ENCODE measurements around the gene DUS4L. TPM values are rescaled to one million over a fixed set of nuclear protein-coding genes. Genes with fewer than 3 reads are reported as not detected.

DUS4L gene
- total and polyA plus RNA-seq, 2 of the 13 experiments (the other 11 are each of a cell fraction or from before 2014, with no cell fraction given): 5.6 to 9.8 TPM

DNA sequence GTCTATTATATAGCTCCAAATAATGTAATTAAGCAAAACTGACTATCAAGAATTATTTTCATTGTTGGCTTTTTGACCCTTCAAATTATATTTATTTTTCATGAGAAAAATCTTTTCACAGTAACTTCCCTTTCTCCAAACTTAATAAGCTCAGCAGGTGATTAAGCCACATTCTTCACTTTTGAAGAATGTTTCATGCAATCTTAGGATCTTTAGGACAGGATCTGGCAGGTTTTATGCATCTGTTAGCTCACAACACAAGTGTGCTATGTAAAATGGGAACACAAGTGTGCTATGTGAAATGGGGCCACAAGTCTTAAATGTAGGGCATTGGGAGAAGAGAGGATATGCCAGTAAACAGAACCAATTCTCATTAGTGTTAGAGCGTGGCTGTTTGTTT lies 42.5 kb downstream of the DUS4L start:
- no peaks in the 10 kb centered on the region for H3K9me3 ChIP-seq (ENCODE audit: low read length)
- peaks cover 11% of the 10 kb centered on the region; the same call in 1 of the 2 replicates for H3K4me1 ChIP-seq (ENCODE audit: insufficient read depth, low read length)
- WGBS (ENCODE audit: low lambda C conversion rate): 86% methylated on average over 1 of the region's 1 CpG
- no peaks in the 10 kb centered on the region for H3K27me3 ChIP-seq (ENCODE audit: control insufficient read depth in 1 of 2, insufficient read depth in 2 of 2, low read length in 2 of 2)
- no peak overlapping the region for H3K4me3 ChIP-seq (replicated peaks in 1 of 3; ENCODE audit: insufficient read depth in 1 of 3, low read depth in 2 of 3, low read length in 3 of 3)
- intact Hi-C loops (cut with micrococcal nuclease; ENCODE audit: unreplicated experiment): no loop called here
- H3K9ac ChIP-seq (ENCODE audit: insufficient read depth, low read depth, low read length): no peak overlapping the region
- ATAC-seq: no peak
- H3K79me2 ChIP-seq (ENCODE audit: insufficient read depth, low read length): no peaks in the 10 kb centered on the region
- no peak overlapping the region for H2AFZ ChIP-seq (ENCODE audit: low read length)
- POLR2A ChIA-PET: no interaction called here
- FAIRE-seq: no peak
- CTCF ChIA-PET (ENCODE audit: low intra/inter-chr PET ratio, low total read pairs): no interaction called here
- H4K20me1 ChIP-seq (ENCODE audit: insufficient read depth, low read length): no peaks in the 10 kb centered on the region
- DNase-seq (ENCODE audit: low spot score): no peak
- no peak for TF ChIP-seq ZNF282 (IDR thresholded peaks at IDR 0.05; ENCODE audit: partially characterized antibody)
- TF ChIP-seq ZNF710 (CRISPR knock-in tag; IDR thresholded peaks at IDR 0.05; ENCODE audit: borderline replicate concordance): no peak
- TF ChIP-seq ZNF615 (CRISPR knock-in tag; IDR thresholded peaks at IDR 0.05; ENCODE audit: borderline replicate concordance): no peak
- TF ChIP-seq KDM2A (CRISPR knock-in tag; IDR thresholded peaks at IDR 0.05; ENCODE audit: borderline replicate concordance, low read depth): no peak
- TF ChIP-seq ZBTB20 (CRISPR knock-in tag; IDR thresholded peaks at IDR 0.05; ENCODE audit: borderline replicate concordance, low read depth): no peak
- TF ChIP-seq HNRNPK (IDR thresholded peaks at IDR 0.05; ENCODE audit: low read depth, low read length, poor library complexity, severe bottlenecking): no peak
- TF ChIP-seq, protein P1, sequence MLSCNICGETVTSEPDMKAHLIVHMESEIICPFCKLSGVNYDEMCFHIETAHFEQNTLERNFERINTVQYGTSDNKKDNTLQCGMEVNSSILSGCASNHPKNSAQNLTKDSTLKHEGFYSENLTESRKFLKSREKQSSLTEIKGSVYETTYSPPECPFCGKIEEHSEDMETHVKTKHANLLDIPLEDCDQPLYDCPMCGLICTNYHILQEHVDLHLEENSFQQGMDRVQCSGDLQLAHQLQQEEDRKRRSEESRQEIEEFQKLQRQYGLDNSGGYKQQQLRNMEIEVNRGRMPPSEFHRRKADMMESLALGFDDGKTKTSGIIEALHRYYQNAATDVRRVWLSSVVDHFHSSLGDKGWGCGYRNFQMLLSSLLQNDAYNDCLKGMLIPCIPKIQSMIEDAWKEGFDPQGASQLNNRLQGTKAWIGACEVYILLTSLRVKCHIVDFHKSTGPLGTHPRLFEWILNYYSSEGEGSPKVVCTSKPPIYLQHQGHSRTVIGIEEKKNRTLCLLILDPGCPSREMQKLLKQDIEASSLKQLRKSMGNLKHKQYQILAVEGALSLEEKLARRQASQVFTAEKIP (CRISPR knock-in tag; IDR thresholded peaks at IDR 0.05; ENCODE audit: borderline replicate concordance): no peak
- TF ChIP-seq ZFP90 (CRISPR knock-in tag; IDR thresholded peaks at IDR 0.05; ENCODE audit: borderline replicate concordance): no peak
- TF ChIP-seq ZSCAN30 (CRISPR knock-in tag; IDR thresholded peaks at IDR 0.05): no peak
- TF ChIP-seq ZNF354B (CRISPR knock-in tag; IDR thresholded peaks at IDR 0.05): no peak
- no peak for TF ChIP-seq ZNF773 (CRISPR knock-in tag; IDR thresholded peaks at IDR 0.05; ENCODE audit: borderline replicate concordance)
- TF ChIP-seq SP2 (CRISPR knock-in tag; IDR thresholded peaks at IDR 0.05): no peak
- no peak for TF ChIP-seq ZNF75D (CRISPR knock-in tag; IDR thresholded peaks at IDR 0.05; ENCODE audit: borderline replicate concordance)
- TF ChIP-seq DRAP1 (CRISPR knock-in tag; IDR thresholded peaks at IDR 0.05): no peak
- BruUV-seq (replicated peaks): no TSS peak
- no peak overlapping the region for H3K27ac ChIP-seq (ENCODE audit: extremely low read length, insufficient read depth, low read length)
- in situ Hi-C loops (cut with HindIII; ENCODE audit: extremely low pct_ligation_motif_present, low pct_unique_long_range_greater_than_20kb): no loop called here
- H3K36me3 ChIP-seq (replicated peaks in 1 of 2; ENCODE audit: control insufficient read depth in 1 of 2, insufficient read depth in 2 of 2, low read length in 2 of 2): no peaks in the 10 kb centered on the region
- no peak overlapping the region for H3K4me2 ChIP-seq (ENCODE audit: low read depth, low read length)
